ENCODE results near the gene ZSCAN23.
"Not testable (repeated sequence)": the region's sequence is repeated elsewhere in the genome, so short reads cannot be mapped to it uniquely, and the experiment has no call there.

The ZSCAN23 gene

GRCh38 chr6:28442586-28442985 lies 705 bp downstream of the ZSCAN23 start:
- no peak for DNase-seq (ENCODE audit: low read depth in 2 of 3, low spot score in 1 of 3)

GRCh38 chr6:28436404-28436803 lies 6.9 kb downstream of the ZSCAN23 start:
- DNase-seq (ENCODE audit: low read depth in 2 of 3, low spot score in 1 of 3) = no peak

GRCh38 chr6:28433119-28433518 lies 10.2 kb downstream of the ZSCAN23 start:
- DNase-seq (ENCODE audit: low read depth in 2 of 3, low spot score in 1 of 3) = no peak

- no peak for DNase-seq (ENCODE audit: low read depth in 2 of 3, low spot score in 1 of 3)
Measured at GRCh38 chr6:28429781-28430180, 13.5 kb downstream of the ZSCAN23 start.

GRCh38 chr6:28425944-28426541 lies 17.2 kb downstream of the ZSCAN23 start:
- DNase-seq (ENCODE audit: low read depth in 2 of 3, low spot score in 1 of 3) = no peak

GRCh38 chr6:28424163-28424562 lies 19.1 kb downstream of the ZSCAN23 start:
- no peak for DNase-seq (ENCODE audit: low read depth in 2 of 3, low spot score in 1 of 3)

DNA sequence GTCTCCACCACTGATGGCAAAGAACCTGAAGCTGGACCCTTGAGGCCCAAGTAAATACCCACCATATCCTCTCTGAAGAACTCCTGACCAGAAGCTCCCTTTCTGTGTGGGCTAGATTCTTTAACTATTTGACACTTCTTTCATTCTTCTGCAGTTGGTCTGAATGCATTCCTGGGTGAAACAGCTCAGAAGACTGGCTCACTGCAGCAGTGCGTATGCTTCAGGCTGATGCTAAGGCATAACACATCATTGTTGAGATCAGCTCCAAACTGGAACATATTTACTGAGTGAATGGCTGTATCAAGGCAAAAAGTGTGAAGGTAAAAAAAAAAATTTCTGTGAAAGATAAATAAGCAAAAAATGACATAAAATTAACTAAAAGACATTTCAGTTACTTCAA lies 19.7 kb downstream of the ZSCAN23 start:
- no peak for DNase-seq (ENCODE audit: low read depth in 2 of 3, low spot score in 1 of 3)

DNA sequence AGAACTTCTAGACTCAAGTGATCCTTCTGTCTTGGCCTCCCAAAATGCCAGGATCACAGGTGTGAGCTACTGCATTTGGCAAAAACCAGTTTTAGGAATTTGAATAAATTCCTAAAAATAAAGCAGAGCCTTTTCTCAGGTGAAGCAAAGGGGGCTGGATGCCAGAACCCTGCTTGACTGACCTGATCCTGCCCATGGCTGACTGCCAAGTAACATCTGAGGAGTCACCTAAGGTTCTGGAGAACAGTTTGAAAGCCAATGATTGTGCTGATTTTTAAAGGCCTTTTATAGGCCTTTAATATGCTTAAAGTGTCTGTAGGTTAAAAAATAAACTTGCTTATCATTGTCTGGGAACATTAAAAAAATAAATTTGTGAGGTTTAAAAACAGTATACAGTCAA lies 29.6 kb downstream of the ZSCAN23 start:
- DNase-seq (ENCODE audit: low read depth in 2 of 3, low spot score in 1 of 3) = no peak

- DNase-seq (ENCODE audit: low read depth in 2 of 3, low spot score in 1 of 3) = no peak
Measured at GRCh38 chr6:28410767-28411166, 32.5 kb downstream of the ZSCAN23 start.

GRCh38 chr6:28408076-28408802 lies 35.1 kb downstream of the ZSCAN23 start:
- peak in 1 of 3 donors; percentile 20 for DNase-seq (ENCODE audit: low read depth in 2 of 3, low spot score in 1 of 3)

DNA sequence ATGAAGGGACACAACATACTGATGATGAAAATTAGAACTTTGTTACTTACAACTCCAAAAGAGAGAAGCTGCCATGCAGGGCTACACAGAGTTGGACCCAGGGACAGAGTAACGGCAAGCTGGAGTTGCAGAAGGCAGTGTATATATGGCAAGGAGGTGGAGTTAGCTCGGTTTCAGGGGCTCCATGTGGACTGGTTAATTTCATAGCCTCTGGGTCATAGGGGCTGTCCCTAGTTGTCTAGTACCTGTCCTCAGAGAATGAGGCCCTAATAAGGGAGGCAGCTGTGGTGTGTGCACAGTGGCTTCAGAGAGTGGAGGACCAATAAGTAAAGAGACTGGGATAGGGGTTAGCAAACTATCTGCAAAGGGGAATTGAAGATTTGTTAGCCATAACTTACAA lies 35.9 kb downstream of the ZSCAN23 start:
- DNase-seq (ENCODE audit: low read depth in 2 of 3, low spot score in 1 of 3) = no peak

GRCh38 chr6:28403923-28404322 lies 39.4 kb downstream of the ZSCAN23 start:
- DNase-seq (ENCODE audit: low read depth in 2 of 3, low spot score in 1 of 3) = not testable (repeated sequence)

- DNase-seq (ENCODE audit: low read depth in 2 of 3, low spot score in 1 of 3) = no peak
Measured at GRCh38 chr6:28402197-28402596, 41.1 kb downstream of the ZSCAN23 start.

DNA sequence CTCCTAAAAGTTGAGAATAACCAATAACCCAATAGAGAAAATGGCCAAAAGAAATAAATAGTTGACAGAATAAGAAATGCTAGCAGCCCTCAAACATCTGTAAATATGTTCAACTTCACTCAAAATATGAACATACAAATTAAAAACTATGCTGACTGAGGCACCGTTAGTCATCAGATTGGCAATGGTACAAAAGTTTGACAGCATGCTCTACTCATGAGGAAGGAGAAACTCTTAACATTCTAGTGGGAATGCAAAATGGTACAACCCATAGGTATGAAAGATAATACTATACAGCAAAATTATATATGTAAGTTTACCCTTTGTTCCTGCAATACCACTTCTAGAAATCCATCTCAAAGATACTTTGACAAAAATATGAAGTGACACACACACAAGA lies 42.1 kb downstream of the ZSCAN23 start:
- no peak for DNase-seq (ENCODE audit: low read depth in 2 of 3, low spot score in 1 of 3)

- no peak for DNase-seq (ENCODE audit: low read depth in 2 of 3, low spot score in 1 of 3)
Measured at GRCh38 chr6:28400122-28400451, 43.2 kb downstream of the ZSCAN23 start.

DNA sequence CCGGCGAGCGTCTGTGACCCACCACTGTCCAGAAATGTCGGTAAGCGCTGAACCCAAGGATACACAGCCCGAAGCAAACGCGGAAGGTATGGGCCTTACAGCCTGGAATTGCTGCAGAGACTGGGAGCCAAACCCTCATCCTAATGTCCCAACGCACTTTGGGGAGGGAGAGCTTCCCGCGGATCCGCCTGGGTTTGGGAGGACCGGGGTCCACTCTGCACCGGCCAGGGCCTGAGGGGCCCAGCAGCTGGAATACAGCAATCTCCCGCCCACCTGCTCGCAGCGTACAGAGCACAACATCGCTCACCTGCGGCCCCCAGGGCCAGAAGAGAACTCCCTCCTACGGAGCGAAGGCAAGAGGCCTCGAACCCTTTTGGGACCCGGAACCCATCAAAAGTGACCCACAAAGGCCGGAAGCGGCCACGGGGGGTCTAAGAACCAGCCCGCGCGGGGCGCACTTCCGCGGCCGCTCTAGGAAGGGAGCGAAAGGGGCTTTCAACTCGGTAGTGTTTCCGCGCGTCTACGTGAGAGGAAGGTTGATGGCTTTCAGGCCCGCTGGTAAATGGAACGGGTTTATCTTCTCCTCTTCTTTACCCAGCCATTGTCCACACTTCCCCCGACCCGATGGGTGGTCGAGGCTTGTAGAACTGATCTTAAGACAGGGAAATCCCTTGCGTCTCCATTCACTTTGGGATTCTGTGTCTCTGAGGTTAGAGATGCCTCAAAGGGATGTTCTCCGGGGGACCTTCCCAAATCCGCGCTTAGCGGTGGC lies 43.8 kb downstream of the ZSCAN23 start, which contains the start of gene ZSCAN12:
TSS of gene ZSCAN12 (minus strand) at position 398 of the 772 bp plus-strand sequence. CDS start 1,342 bp downstream, outside the sequence.
- peak; percentile 74 to 80 (median 77) for DNase-seq (ENCODE audit: low read depth in 2 of 3, low spot score in 1 of 3)

GRCh38 chr6:28395918-28396317 lies 47.4 kb downstream of the ZSCAN23 start:
- DNase-seq (ENCODE audit: low read depth in 2 of 3, low spot score in 1 of 3) = no peak

DNA sequence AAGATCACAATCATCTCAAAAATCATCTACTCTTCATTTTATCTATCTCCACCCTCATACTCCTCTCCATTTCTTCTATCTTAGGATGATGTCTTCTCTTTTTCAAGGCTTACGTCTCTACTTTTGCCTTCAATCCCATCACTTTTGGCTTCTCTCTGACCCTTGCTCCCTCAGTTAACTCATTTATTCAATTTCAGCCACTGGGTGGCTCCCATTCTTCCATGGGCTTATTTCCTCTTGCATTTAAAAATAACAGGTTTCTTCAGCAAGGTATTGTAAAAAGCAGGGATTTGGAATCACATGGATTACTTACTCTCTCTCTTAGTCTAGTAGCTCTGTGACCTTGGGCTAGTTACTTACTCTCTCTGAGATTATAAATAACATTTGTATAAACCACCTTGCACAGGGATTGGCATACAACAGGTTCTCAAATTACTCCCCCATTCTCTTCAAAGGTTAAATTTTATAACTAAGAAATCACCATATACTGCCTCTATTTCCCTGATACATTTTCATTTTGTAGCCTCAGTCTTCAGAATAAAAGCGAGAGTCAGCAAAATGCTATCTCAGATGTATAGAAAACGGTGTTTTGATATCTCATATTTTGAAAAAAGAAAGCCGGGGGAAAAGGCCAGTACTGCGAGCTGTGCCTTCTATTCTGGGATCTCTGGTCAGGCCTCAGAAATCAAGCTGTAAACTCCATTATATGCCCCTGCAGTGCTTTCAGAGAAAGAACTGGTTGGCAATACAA lies 49.2 kb downstream of the ZSCAN23 start:
- no peak for DNase-seq (ENCODE audit: low read depth in 2 of 3, low spot score in 1 of 3)

DNA sequence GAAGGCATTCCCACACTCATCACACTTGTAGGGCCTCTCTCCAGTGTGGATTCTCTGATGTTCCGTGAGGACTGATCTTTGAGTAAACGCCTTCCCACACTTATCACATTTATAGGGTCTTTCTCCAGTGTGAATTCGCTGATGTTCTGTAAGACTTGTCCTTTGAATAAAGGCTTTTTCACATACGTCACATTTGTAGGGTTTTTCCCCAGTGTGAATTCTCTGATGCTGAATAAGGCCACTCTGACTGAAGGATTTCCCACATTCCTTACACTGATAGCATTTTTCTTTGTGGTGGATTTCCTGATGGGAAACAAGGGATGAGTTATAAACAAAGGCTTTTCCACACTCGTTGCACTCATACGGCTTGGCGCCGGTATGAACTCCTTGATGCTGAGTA lies 52.6 kb downstream of the ZSCAN23 start:
- no peak for DNase-seq (ENCODE audit: low read depth in 2 of 3, low spot score in 1 of 3)

GRCh38 chr6:28384143-28384533 lies 59.2 kb downstream of the ZSCAN23 start:
- DNase-seq (ENCODE audit: low read depth in 2 of 3, low spot score in 1 of 3) = no peak
